Astrocyte (in vitro differentiated cells and primary cell): ENCODE data around the gene SLC9A9. TPM values are rescaled to one million over a fixed set of nuclear protein-coding genes. Genes with fewer than 3 reads are reported as not detected.

ENCODE experiments used
- DNase-seq: peaks from one replicate; pipeline ENCODE4 v3.0.0-alpha.2; 2010; ENCODE audit warnings: low read depth
- FAIRE-seq: peaks from 2 replicates; lab custom pipeline; 2011; peaks lifted over from hg19 to GRCh38; lab: Jason Lieb, UNC
- H2AFZ ChIP-seq: 2 replicates; pipeline ENCODE4 v1.6.0; 2012; ENCODE audit warnings: low read depth, low read length, inconsistent platforms
- H3K27ac ChIP-seq: 2 replicates; pipeline ENCODE4 v1.5.1; 2011; ENCODE audit warnings: low read depth, low read length, inconsistent platforms
- H3K27me3 ChIP-seq: 2 replicates; pipeline ENCODE4 v1.6.0; 2011; ENCODE audit warnings: low read length, inconsistent platforms; ENCODE audit not compliant: insufficient read depth
- H3K36me3 ChIP-seq: 2 replicates; pipeline ENCODE4 v1.5.1; 2011; ENCODE audit warnings: low read length, inconsistent platforms; ENCODE audit not compliant: insufficient read depth
- H3K4me1 ChIP-seq: 2 replicates; pipeline ENCODE4 v1.5.1; 2011; ENCODE audit warnings: low read length, inconsistent platforms; ENCODE audit not compliant: insufficient read depth
- H3K4me2 ChIP-seq: 2 replicates; pipeline ENCODE4 v1.6.0; 2012; ENCODE audit warnings: low read length, inconsistent platforms
- H3K4me3 ChIP-seq: 2 replicates; pipeline ENCODE4 v1.5.1; 2011; ENCODE audit warnings: low read depth, mild to moderate bottlenecking, low read length, inconsistent platforms; ENCODE audit not compliant: insufficient read depth
- H3K79me2 ChIP-seq: 2 replicates; pipeline ENCODE4 v1.6.0; 2012; ENCODE audit warnings: mild to moderate bottlenecking, low read length, inconsistent platforms; ENCODE audit not compliant: insufficient read depth
- H3K9ac ChIP-seq: 2 replicates; pipeline ENCODE4 v1.6.0; 2012; ENCODE audit warnings: mild to moderate bottlenecking, low read length, inconsistent platforms
- H3K9me3 ChIP-seq: 2 replicates; pipeline ENCODE4 v1.5.1; 2012; ENCODE audit warnings: low read depth, mild to moderate bottlenecking, low read length, inconsistent platforms; ENCODE audit not compliant: insufficient read depth
- H4K20me1 ChIP-seq: 2 replicates; pipeline ENCODE4 v1.6.0; 2012; ENCODE audit warnings: low read length, inconsistent platforms; ENCODE audit not compliant: insufficient read depth
- H3K27ac Mint-ChIP-seq: one replicate; pipeline ENCODE4 v1.8.0; 2021; ENCODE audit warnings: mild to moderate bottlenecking, mixed read lengths; ENCODE audit not compliant: unreplicated experiment
- H3K27me3 Mint-ChIP-seq: one replicate; pipeline ENCODE4 v1.8.0; 2021; ENCODE audit warnings: low read depth, mixed read lengths; ENCODE audit not compliant: unreplicated experiment
- H3K36me3 Mint-ChIP-seq: one replicate; pipeline ENCODE4 v1.8.0; 2021; ENCODE audit warnings: low read depth, mixed read lengths; ENCODE audit not compliant: unreplicated experiment
- H3K4me1 Mint-ChIP-seq: one replicate; pipeline ENCODE4 v1.8.0; 2021; ENCODE audit warnings: low read depth, mixed read lengths; ENCODE audit not compliant: unreplicated experiment
- H3K4me3 Mint-ChIP-seq: one replicate; pipeline ENCODE4 v1.8.0; 2021; ENCODE audit warnings: mild to moderate bottlenecking, moderate library complexity, mixed read lengths; ENCODE audit not compliant: unreplicated experiment
- H3K9me3 Mint-ChIP-seq: one replicate; pipeline ENCODE4 v1.8.0; 2021; ENCODE audit warnings: mild to moderate bottlenecking, mixed read lengths; ENCODE audit not compliant: unreplicated experiment
- EZH2 ChIP-seq: IDR thresholded peaks from 2 replicates; pipeline ENCODE4 v1.6.1; 2012; ENCODE audit warnings: mild to moderate bottlenecking, low read length, inconsistent platforms; ENCODE audit not compliant: insufficient read depth
- total RNA-seq: library from RNA; stranded (reverse); gene quantifications from 2 replicates; pipeline ENCODE4 v1.2.1, GENCODE V29; 2021
- TF ChIP-seq, protein P1 (sequence below): IDR thresholded peaks from 2 replicates; pipeline ENCODE4 v1.5.1; 2011; ENCODE audit warnings: low read depth, mild to moderate bottlenecking, inconsistent platforms, low read length, moderate library complexity; ENCODE audit not compliant: insufficient read depth

The SLC9A9 gene
- total RNA-seq, 1 donor from 2014 or later, result 1.5 TPM

DNA sequence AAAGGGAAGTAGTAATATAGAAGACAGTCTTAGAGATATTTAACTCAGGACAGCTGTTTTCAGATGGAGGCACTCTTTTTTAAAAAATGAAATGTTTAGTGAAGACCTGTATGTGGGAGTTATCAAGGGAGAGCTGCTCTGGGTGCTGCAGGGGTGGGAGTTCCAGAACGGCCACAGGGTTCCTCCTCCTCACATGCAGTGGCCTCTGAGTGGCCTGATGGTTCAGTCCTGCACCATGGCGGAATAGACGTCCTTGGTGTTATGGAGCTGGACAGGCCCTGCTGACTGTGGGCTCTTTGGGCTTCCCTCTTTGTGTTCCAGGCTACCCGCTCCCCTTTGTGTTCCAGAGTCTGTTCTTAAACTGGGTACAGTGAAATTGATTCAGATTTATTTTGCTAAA, 602.6 kb downstream of the SLC9A9 start:
- FAIRE-seq, result no peak
- H3K79me2 ChIP-seq, result no peaks in the 10 kb centered on the region

DNA sequence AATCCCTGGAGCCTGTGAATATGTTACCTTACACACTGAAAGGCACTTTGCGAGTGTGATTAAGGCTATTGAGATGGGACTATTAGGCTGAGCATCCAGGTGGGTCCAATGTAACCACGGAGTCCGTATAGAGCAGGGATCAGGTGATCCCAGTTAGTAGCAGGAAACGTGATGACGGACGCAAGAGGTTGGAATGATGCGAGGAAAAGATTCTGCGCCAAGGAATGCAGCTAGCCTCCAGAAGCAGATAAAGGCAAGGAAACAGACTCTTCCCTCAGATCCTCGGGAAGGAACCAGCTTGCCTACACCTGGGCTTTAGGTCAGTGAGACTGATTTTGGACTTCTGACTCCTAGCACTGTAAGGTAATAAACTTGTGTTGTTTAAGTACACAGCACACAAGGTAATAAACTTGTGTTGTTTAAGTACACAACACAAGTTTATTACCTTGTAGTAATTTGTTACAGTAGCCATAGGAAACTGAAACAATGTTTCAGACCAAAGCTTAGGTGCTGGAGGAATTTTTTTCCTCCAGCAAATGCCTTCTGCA, 603.7 kb downstream of the SLC9A9 start:
- Histone ChIP-seq H3K79me2 (no peaks in the 10 kb centered on the region), H3K4me1 (peaks cover 9% of the 10 kb centered on the region), H4K20me1 (no peaks in the 10 kb centered on the region), H3K9me3 (no peaks in the 10 kb centered on the region), H2AFZ (no peak overlapping the region), H3K27me3 (no peaks in the 10 kb centered on the region), H3K4me2 (no peak overlapping the region), H3K36me3 (no peaks in the 10 kb centered on the region), H3K27ac (no peak overlapping the region), H3K9ac (no peak overlapping the region), H3K4me3 (no peak overlapping the region)
- no peak for TF ChIP-seq EZH2
- TF ChIP-seq, protein P1, sequence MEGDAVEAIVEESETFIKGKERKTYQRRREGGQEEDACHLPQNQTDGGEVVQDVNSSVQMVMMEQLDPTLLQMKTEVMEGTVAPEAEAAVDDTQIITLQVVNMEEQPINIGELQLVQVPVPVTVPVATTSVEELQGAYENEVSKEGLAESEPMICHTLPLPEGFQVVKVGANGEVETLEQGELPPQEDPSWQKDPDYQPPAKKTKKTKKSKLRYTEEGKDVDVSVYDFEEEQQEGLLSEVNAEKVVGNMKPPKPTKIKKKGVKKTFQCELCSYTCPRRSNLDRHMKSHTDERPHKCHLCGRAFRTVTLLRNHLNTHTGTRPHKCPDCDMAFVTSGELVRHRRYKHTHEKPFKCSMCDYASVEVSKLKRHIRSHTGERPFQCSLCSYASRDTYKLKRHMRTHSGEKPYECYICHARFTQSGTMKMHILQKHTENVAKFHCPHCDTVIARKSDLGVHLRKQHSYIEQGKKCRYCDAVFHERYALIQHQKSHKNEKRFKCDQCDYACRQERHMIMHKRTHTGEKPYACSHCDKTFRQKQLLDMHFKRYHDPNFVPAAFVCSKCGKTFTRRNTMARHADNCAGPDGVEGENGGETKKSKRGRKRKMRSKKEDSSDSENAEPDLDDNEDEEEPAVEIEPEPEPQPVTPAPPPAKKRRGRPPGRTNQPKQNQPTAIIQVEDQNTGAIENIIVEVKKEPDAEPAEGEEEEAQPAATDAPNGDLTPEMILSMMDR, result no peak
- Mint-ChIP-seq H3K36me3 (no peaks in the 10 kb centered on the region), H3K4me1 (peaks cover 29% of the 10 kb centered on the region), H3K4me3 (no peak overlapping the region), H3K27me3 (no peaks in the 10 kb centered on the region), H3K9me3 (no peaks in the 10 kb centered on the region), H3K27ac (no peak overlapping the region)
- FAIRE-seq (no peak), DNase-seq (no peak)

More for the DNA sequence above, 602.6 kb downstream of the SLC9A9 start:
- Mint-ChIP-seq H3K4me1 (peaks cover 24% of the 10 kb centered on the region), H3K36me3 (no peaks in the 10 kb centered on the region), H3K27me3 (no peaks in the 10 kb centered on the region), H3K27ac (no peak overlapping the region), H3K9me3 (peaks cover 2% of the 10 kb centered on the region), H3K4me3 (no peak overlapping the region)
- Histone ChIP-seq H4K20me1 (no peaks in the 10 kb centered on the region), H3K36me3 (no peaks in the 10 kb centered on the region), H2AFZ (no peak overlapping the region), H3K27me3 (no peaks in the 10 kb centered on the region), H3K9ac (no peak overlapping the region), H3K4me3 (no peak overlapping the region), H3K9me3 (no peaks in the 10 kb centered on the region), H3K4me2 (no peak overlapping the region), H3K27ac (no peak overlapping the region), H3K4me1 (peaks cover 9% of the 10 kb centered on the region)
- DNase-seq, result no peak
- TF ChIP-seq, protein P1, result no peak
- TF ChIP-seq EZH2, result no peak

DNA sequence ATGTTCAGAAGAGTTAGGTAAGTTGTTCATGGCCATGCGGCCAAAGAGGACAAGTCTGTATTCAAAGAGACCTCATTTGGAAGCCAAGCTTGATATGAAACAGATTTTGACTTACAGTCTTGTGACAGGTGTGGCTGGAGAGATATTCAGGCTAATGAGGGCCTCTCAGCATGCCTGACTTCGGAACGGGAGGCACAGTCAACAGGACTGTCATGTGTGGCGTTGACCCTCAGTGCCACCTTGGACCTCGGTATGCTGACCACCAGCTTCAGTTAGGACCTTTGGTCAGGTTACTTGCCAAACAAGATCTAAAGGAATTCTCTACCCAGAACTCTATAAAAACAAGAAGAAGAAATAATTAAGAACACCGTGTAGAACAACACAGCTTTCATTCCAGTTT, 604.6 kb downstream of the SLC9A9 start:
- Mint-ChIP-seq H3K27me3 (no peaks in the 10 kb centered on the region), H3K4me3 (no peak overlapping the region), H3K27ac (no peak overlapping the region), H3K9me3 (no peaks in the 10 kb centered on the region), H3K36me3 (no peaks in the 10 kb centered on the region), H3K4me1 (peaks cover 33% of the 10 kb centered on the region)
- H3K4me1 ChIP-seq, result peaks cover 12% of the 10 kb centered on the region
- H3K4me3 ChIP-seq, result no peak overlapping the region
- no peak overlapping the region for H2AFZ ChIP-seq
- H4K20me1 ChIP-seq, result no peaks in the 10 kb centered on the region
- H3K9me3 ChIP-seq, result no peaks in the 10 kb centered on the region
- no peaks in the 10 kb centered on the region for H3K27me3 ChIP-seq
- no peak overlapping the region for H3K4me2 ChIP-seq
- FAIRE-seq, result no peak
- TF ChIP-seq, protein P1, result no peak
- no peak for TF ChIP-seq EZH2
- DNase-seq, result no peak
- H3K79me2 ChIP-seq, result no peaks in the 10 kb centered on the region
- no peaks in the 10 kb centered on the region for H3K36me3 ChIP-seq
- no peak overlapping the region for H3K9ac ChIP-seq
- H3K27ac ChIP-seq, result no peak overlapping the region
